Fibroblast of mammary gland (primary cell): ENCODE measurements around the gene HSPG2.
A peak's percentile ranks its signal among the peaks of the same experiment; 100 is the strongest.

Experiments
- DNase-seq: peaks from one replicate; pipeline ENCODE4 v3.0.0-alpha.2; 2010; ENCODE audit warnings: low read depth
- H3K4me3 ChIP-seq: 2 replicates; pipeline ENCODE4 v1.5.1; 2011; ENCODE audit warnings: low read depth, mild to moderate bottlenecking, low read length, moderate library complexity; ENCODE audit not compliant: control insufficient read depth
- CTCF ChIP-seq: conservative IDR thresholded peaks from 2 replicates; pipeline ENCODE4 v1.5.1; 2011; ENCODE audit warnings: low read depth, low read length, inconsistent platforms; ENCODE audit not compliant: control insufficient read depth, insufficient read depth

The HSPG2 gene

DNA sequence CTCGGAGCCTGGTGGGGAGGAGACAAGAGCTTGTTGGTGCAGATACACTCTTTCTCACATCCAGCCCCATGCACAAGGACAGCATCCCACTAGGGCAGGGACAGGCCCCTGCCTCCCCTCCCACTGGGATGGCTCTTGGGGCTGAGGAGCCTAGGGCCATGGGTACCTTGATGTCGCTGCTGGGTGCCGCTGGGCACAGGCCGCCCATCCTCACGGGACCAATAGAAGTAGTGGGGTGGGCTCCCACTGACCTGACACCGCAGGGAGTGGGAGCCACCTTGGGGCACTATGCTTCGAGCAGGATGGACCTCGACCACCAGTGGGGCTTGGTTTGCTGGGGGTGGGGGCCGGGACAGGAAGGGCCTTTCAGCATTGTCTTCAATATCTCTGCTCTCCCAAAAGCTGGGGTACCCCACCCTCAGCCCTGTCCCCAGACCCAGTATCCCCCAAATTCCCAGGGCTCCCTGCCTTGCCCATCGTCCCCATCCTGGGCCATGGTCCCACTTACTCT, 77.4 kb downstream of the HSPG2 start:
- no peak overlapping the region for H3K4me3 ChIP-seq
- no peak for TF ChIP-seq CTCF
- no peak for DNase-seq

DNA sequence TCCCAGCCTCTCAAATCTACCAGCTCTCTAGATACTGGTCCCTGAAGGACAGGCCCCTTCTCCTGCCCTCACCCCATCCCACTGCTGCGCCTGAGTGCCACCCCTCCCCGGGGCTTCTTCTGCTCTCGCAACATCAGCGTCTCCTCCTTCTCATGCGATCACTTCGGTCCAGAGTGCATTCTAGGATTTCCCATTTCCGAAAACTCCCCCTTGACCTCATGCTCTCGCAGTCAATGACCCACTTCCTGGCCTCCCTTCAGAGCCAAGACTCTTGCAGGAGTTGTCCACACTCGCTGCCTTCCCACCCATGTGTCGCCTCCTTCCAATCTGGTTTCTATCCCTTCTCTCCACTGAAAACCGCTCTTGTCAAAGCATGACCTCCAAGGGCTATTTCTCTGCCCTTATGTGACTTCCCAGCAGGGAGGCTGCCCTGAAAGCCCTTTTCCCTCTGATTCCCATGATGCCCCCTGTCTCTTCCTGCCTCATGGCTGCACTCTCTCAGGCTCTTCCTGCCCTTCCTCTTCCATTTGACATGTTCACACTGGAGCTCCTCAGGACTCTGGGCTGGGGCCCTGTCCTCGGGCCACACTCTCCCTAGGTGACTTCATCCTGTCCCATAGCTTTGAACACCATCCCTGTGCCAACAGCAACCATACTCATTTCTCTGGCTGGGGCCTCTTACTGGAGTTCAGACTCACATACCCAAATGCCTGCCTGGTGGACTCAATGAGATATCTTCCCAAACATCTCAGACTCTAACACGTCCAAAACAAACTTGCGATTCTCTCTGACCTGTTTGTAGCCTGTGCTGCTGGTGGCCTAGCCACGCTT, 79.1 kb downstream of the HSPG2 start:
- peak; percentile 56 for DNase-seq
- TF ChIP-seq CTCF: no peak
- H3K4me3 ChIP-seq: no peak overlapping the region

GRCh38 chr1:21857142-21857839, 79.8 kb downstream of the HSPG2 start:
- DNase-seq: peak; percentile 78
- no peak for TF ChIP-seq CTCF
- H3K4me3 ChIP-seq: no peak overlapping the region

- TF ChIP-seq CTCF: no peak
- H3K4me3 ChIP-seq: no peak overlapping the region
Observed at GRCh38 chr1:21855257-21856096, 81.6 kb downstream of the HSPG2 start.

GRCh38 chr1:21854751-21855131, 82.4 kb downstream of the HSPG2 start:
- DNase-seq: no peak
- TF ChIP-seq CTCF: no peak
- no peak overlapping the region for H3K4me3 ChIP-seq

More at GRCh38 chr1:21855257-21856096, 81.6 kb downstream of the HSPG2 start:
- DNase-seq: peak; percentile 21

DNA sequence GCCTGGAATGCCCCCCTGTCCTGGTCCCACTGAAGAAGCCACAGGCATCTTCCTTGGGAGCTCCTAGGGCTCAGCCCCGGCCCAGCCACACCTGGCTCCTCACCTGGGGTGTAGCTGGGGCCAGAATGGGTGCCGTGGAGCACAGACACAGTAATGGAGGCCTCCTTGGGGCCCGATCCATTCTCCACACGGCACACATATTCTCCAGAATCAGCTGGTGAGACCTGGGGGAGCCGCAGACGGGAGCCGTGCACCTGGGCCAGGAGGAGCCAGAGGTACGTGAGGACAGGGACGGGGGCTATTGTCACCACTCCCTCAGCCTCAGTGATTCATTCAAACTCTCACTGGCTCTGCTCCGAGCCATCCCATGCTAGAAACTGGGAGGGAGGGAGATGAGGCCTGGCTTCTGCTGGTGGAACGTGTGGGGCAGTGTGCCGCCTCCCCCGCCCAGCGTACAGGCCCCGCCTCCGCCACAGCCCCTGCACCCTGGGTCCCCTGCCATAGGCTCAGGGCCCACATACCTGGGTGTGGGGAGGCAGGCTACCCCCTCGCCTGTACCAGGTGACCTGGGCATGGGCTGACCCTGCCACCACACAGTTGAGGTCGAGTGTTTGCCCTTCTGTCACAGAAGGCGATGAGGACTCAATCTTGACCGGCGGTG, 82.9 kb downstream of the HSPG2 start:
- no peak for DNase-seq
- H3K4me3 ChIP-seq: no peak overlapping the region
- no peak for TF ChIP-seq CTCF
